H1 (cell line): Measurements from ENCODE around the gene MYO3A. TPM values are rescaled to one million over a fixed set of nuclear protein-coding genes. Genes with fewer than 3 reads are reported as not detected.

Source experiments
- CTCF ChIA-PET: fragments of 300-600 bp; sonication (Branson Sonifier 250); formaldehyde crosslinking; loops from one replicate; lab custom pipeline; 2021; ENCODE audit not compliant: partially characterized antibody; lab: Charles Lee
- POLR2A ChIA-PET: fragments of 300-600 bp; sonication (Branson Sonifier 250); formaldehyde crosslinking; loops from one replicate; lab custom pipeline; 2021; ENCODE audit warnings: inconsistent platforms; ENCODE audit not compliant: partially characterized antibody; lab: Charles Lee
- DNase-seq, 2 experiments: peaks; one replicate each; pipeline versions ENCODE4 v3.0.0 to v3.0.0-alpha.2; 2010 to 2022; ENCODE audit warnings: low spot score in 2 of 2, low read depth in 1 of 2, mixed read lengths in 1 of 2
- FAIRE-seq: peaks from 2 replicates; lab custom pipeline; 2011; peaks lifted over from hg19 to GRCh38; lab: Jason Lieb, UNC
- H2AFZ ChIP-seq: 2 replicates; pipeline ENCODE4 v1.8.1; 2012; ENCODE audit warnings: low read length, inconsistent platforms
- H2AK5ac ChIP-seq: 2 replicates; pipeline ENCODE4 v1.6.1; 2013; ENCODE audit warnings: low read depth, low read length
- H2BK120ac ChIP-seq: replicated peaks from 2 replicates; pipeline ENCODE3; 2013; ENCODE audit warnings: low read depth, low read length, inconsistent platforms
- H2BK12ac ChIP-seq: 2 replicates; pipeline ENCODE4 v1.6.1; 2013; ENCODE audit warnings: low read depth, low read length
- H2BK15ac ChIP-seq: 2 replicates; pipeline ENCODE4 v1.6.1; 2013; ENCODE audit warnings: low read length
- H2BK20ac ChIP-seq: 2 replicates; pipeline ENCODE4 v1.6.1; 2013; ENCODE audit warnings: low read length
- H2BK5ac ChIP-seq: 2 replicates; pipeline ENCODE4 v1.6.1; 2013; ENCODE audit warnings: low read depth, low read length
- H3K14ac ChIP-seq: 2 replicates; pipeline ENCODE4 v1.6.1; 2013; ENCODE audit warnings: inconsistent platforms; ENCODE audit not compliant: insufficient read length
- H3K18ac ChIP-seq: 2 replicates; pipeline ENCODE4 v1.6.1; 2013; ENCODE audit warnings: low read length; ENCODE audit errors: extremely low read depth
- H3K23ac ChIP-seq: 2 replicates; pipeline ENCODE4 v1.6.1; 2013; ENCODE audit warnings: inconsistent platforms; ENCODE audit not compliant: insufficient read length
- H3K23me2 ChIP-seq: 2 replicates; pipeline ENCODE4 v1.6.1; 2013; ENCODE audit warnings: low read depth, low read length
- H3K27ac ChIP-seq: 2 replicates; pipeline ENCODE4 v1.6.1; 2011; ENCODE audit warnings: low read depth, low read length, inconsistent platforms
- H3K27me3 ChIP-seq, 4 experiments: replicated peaks in 1 of 4; 1 replicate in 1 of 4; 2 replicates in 3 of 4; pipeline versions ENCODE4 v1.6.1 to v1.8.1; 2011 to 2013; ENCODE audit warnings: low read length in 3 of 4, mild to moderate bottlenecking in 3 of 4, inconsistent platforms in 2 of 4, mixed read lengths in 2 of 4, moderate library complexity in 1 of 4; ENCODE audit not compliant: control insufficient read depth in 3 of 4, insufficient read depth in 3 of 4; ENCODE audit errors: extremely low read depth in 1 of 4
- H3K36me3 ChIP-seq, 4 experiments: 2 replicates each; pipeline versions ENCODE4 v1.6.1 to v1.8.1; 2011 to 2013; ENCODE audit warnings: mild to moderate bottlenecking in 4 of 4, low read length in 3 of 4, moderate library complexity in 2 of 4, control low read depth in 1 of 4, inconsistent platforms in 1 of 4; ENCODE audit not compliant: insufficient read depth in 4 of 4, control insufficient read depth in 2 of 4
- H3K4ac ChIP-seq: replicated peaks from 2 replicates; pipeline ENCODE3; 2013; ENCODE audit warnings: low read length, low read depth, mixed read lengths, inconsistent platforms; ENCODE audit not compliant: insufficient read length
- H3K4me1 ChIP-seq, 4 experiments: replicated peaks in 1 of 4; 1 replicate in 1 of 4; 2 replicates in 3 of 4; pipeline versions ENCODE4 v1.6.1 to v1.8.1; 2011 to 2013; ENCODE audit warnings: low read length in 3 of 4, inconsistent platforms in 2 of 4, mixed read lengths in 1 of 4; ENCODE audit not compliant: insufficient read depth in 4 of 4, control insufficient read depth in 3 of 4
- H3K4me2 ChIP-seq, 2 experiments: 2 replicates each; pipeline versions ENCODE4 v1.6.1 to v1.8.1; 2011 to 2013; ENCODE audit warnings: low read depth in 2 of 2, low read length in 2 of 2, control low read depth in 1 of 2, inconsistent platforms in 1 of 2, mild to moderate bottlenecking in 1 of 2; ENCODE audit not compliant: insufficient read depth in 1 of 2
- H3K4me3 ChIP-seq, 4 experiments: fragments of 200-600, 300-600 bp in 1 of 4; sonication (generic), shearing (Covaris generic), sonication (Bioruptor Twin) in 1 of 4; 2 replicates each; pipeline versions ENCODE4 v1.5.1 to v1.8.1; 2011 to 2016; ENCODE audit warnings: low read length in 4 of 4, low read depth in 3 of 4, control low read depth in 2 of 4, inconsistent platforms in 2 of 4, mild to moderate bottlenecking in 2 of 4, mixed read lengths in 1 of 4, moderate library complexity in 1 of 4; ENCODE audit not compliant: insufficient read depth in 2 of 4; ENCODE audit errors: extremely low read depth in 1 of 4
- H3K56ac ChIP-seq: replicated peaks from 2 replicates; pipeline ENCODE3; 2013; ENCODE audit warnings: low read depth, mild to moderate bottlenecking, mixed read lengths, low read length, inconsistent platforms; ENCODE audit not compliant: insufficient read length
- H3K79me1 ChIP-seq: 2 replicates; pipeline ENCODE4 v1.6.1; 2013; ENCODE audit warnings: low read depth, low read length, control low read depth
- H3K79me2 ChIP-seq, 2 experiments: 2 replicates each; pipeline versions ENCODE4 v1.6.1 to v1.8.1; 2012 to 2013; ENCODE audit warnings: low read length in 2 of 2, mild to moderate bottlenecking in 2 of 2, inconsistent platforms in 1 of 2; ENCODE audit not compliant: insufficient read depth in 2 of 2, control insufficient read depth in 1 of 2
- H3K9ac ChIP-seq, 4 experiments: replicated peaks in 1 of 4; 1 replicate in 1 of 4; 2 replicates in 3 of 4; pipeline versions ENCODE4 v1.6.1 to v1.8.1; 2011 to 2013; ENCODE audit warnings: low read depth in 3 of 4, low read length in 3 of 4, control low read depth in 2 of 4, mild to moderate bottlenecking in 2 of 4, moderate library complexity in 2 of 4, inconsistent platforms in 1 of 4; ENCODE audit errors: extremely low read depth in 1 of 4
- H3K9me3 ChIP-seq, 2 experiments: 2 replicates each; pipeline versions ENCODE4 v1.6.1 to v1.8.1; 2012 to 2013; ENCODE audit warnings: mild to moderate bottlenecking in 2 of 2, moderate library complexity in 2 of 2, control low read depth in 1 of 2, inconsistent platforms in 1 of 2, low read depth in 1 of 2, low read length in 1 of 2, mixed read lengths in 1 of 2; ENCODE audit not compliant: insufficient read depth in 2 of 2
- H4K20me1 ChIP-seq, 2 experiments: replicated peaks in 1 of 2; 2 replicates each; pipeline versions ENCODE3 to v1.8.1; 2011 to 2013; ENCODE audit warnings: inconsistent platforms in 2 of 2, low read length in 2 of 2, mild to moderate bottlenecking in 1 of 2; ENCODE audit not compliant: insufficient read depth in 2 of 2, control insufficient read depth in 1 of 2
- H4K5ac ChIP-seq: 2 replicates; pipeline ENCODE4 v1.6.1; 2013; ENCODE audit warnings: low read length, low read depth, mixed read lengths, inconsistent platforms; ENCODE audit not compliant: insufficient read length
- H4K8ac ChIP-seq: 2 replicates; pipeline ENCODE4 v1.8.0; 2013; ENCODE audit warnings: mild to moderate bottlenecking, moderate library complexity, low read length, inconsistent platforms; ENCODE audit not compliant: insufficient read depth; ENCODE audit errors: extremely low read depth
- H4K91ac ChIP-seq: replicated peaks from 2 replicates; pipeline ENCODE3; 2013; ENCODE audit warnings: low read length, mixed read lengths, inconsistent platforms; ENCODE audit not compliant: insufficient read length
- JUN ChIP-seq: IDR thresholded peaks from 2 replicates; pipeline ENCODE4 v1.6.1; 2011; ENCODE audit warnings: low read depth, mild to moderate bottlenecking, improper control_type of control experiment, low read length
- MAFK ChIP-seq: IDR thresholded peaks from 2 replicates; pipeline ENCODE4 v1.6.1; 2012; ENCODE audit warnings: low read depth, mild to moderate bottlenecking, improper control_type of control experiment, low read length
- RFX5 ChIP-seq: IDR thresholded peaks from 2 replicates; pipeline ENCODE4 v1.6.1; 2011; ENCODE audit warnings: low read depth, low read length, improper control_type of control experiment, borderline replicate concordance
- RXRA ChIP-seq: IDR thresholded peaks from 2 replicates; pipeline ENCODE4 v1.6.1; 2011; ENCODE audit warnings: low read depth, mild to moderate bottlenecking, low read length, moderate library complexity; ENCODE audit not compliant: insufficient read depth
- SP1 ChIP-seq: IDR thresholded peaks from 2 replicates; pipeline ENCODE4 v1.6.1; 2011; ENCODE audit warnings: low read depth, low read length
- SP2 ChIP-seq: IDR thresholded peaks from 2 replicates; pipeline ENCODE4 v1.6.1; 2012; ENCODE audit warnings: mild to moderate bottlenecking, low read length, inconsistent platforms
- TEAD4 ChIP-seq: IDR thresholded peaks from 2 replicates; pipeline ENCODE4 v1.6.1; 2012; ENCODE audit warnings: low read depth, low read length, inconsistent platforms, mixed read lengths
- polyA plus RNA-seq, 7 experiments: library from polyadenylated mRNA; depleted of rRNA in 3 of 7; stranded (reverse) in 5 of 7; unstranded in 2 of 7; fragments of >200 nt in 5 of 7; fragments of 200-250 nt in 2 of 7; gene quantifications; 1 replicate in 5 of 7; 2 replicates in 1 of 7; 4 replicates in 1 of 7; pipeline versions ENCODE4 v1.2.1 to v1.2.3, GENCODE V29; 2011 to 2013; ENCODE audit warnings: missing spikeins in 2 of 7, mixed read lengths in 2 of 7
- total RNA-seq: library from RNA; stranded (reverse); fragmentation: NEBNext Ultra II Directional; extraction: Animal tissue kit (Norgen Biotek cat#: 25700); gene quantifications from 2 replicates; pipeline ENCODE4 v1.2.1, GENCODE V29; 2021

The MYO3A gene
- total and polyA plus RNA-seq, 2 of the 8 experiments (the other 6 are each of a cell fraction or from before 2014, with no cell fraction given) = 3.9 to 5.3 TPM

- no peak overlapping the region for H3K4me2 ChIP-seq
- CTCF ChIA-PET = interaction anchor here (0.6 kb wide), 1 partner anchor 349 kb away, joined by 5 read pairs; no protein-coding TSS in a partner anchor
- TF ChIP-seq SP1 (no peak), MAFK (no peak), JUN (no peak), TEAD4 (no peak), SP2 (no peak), RFX5 (no peak), RXRA (no peak)
Measured at GRCh38 chr10:26220901-26221300, 286.9 kb downstream of the MYO3A start.

More at GRCh38 chr10:26220901-26221300, 286.9 kb downstream of the MYO3A start:
- H4K20me1 ChIP-seq = no peaks in the 10 kb centered on the region
- no peaks in the 10 kb centered on the region for H3K36me3 ChIP-seq
- H3K79me2 ChIP-seq = no peaks in the 10 kb centered on the region
- no peak overlapping the region for H2BK12ac ChIP-seq
- no peak overlapping the region for H2BK20ac ChIP-seq
- peaks cover 16% of the 10 kb centered on the region; the same call in 1 of the 2 replicates for H3K23me2 ChIP-seq
- H2AK5ac ChIP-seq = no peak overlapping the region
- no peak for FAIRE-seq
- POLR2A ChIA-PET = no interaction called here
- no peak overlapping the region for H3K56ac ChIP-seq
- H2BK15ac ChIP-seq = no peak overlapping the region
- H3K4ac ChIP-seq = no peak overlapping the region
- no peaks in the 10 kb centered on the region; the same call in 1 of the 2 replicates for H3K79me1 ChIP-seq
- H3K4me3 ChIP-seq = no peak overlapping the region
- H2BK5ac ChIP-seq = no peak overlapping the region
- H3K23ac ChIP-seq = no peak overlapping the region
- H2AFZ ChIP-seq = no peak overlapping the region
- no peak overlapping the region for H3K18ac ChIP-seq
- no peak overlapping the region for H2BK120ac ChIP-seq
- H3K4me1 ChIP-seq = peaks cover 0 to 22% (median 7%) of the 10 kb centered on the region in 4 experiments; a peak in 5 of 7 replicates
- H3K9ac ChIP-seq = no peak overlapping the region
- no peak overlapping the region for H4K8ac ChIP-seq
- H4K91ac ChIP-seq = no peak overlapping the region
- H3K9me3 ChIP-seq = no peaks in the 10 kb centered on the region
- no peak for DNase-seq
- H3K27me3 ChIP-seq = peaks cover 36 to 53% (median 44%) of the 10 kb centered on the region in 4 experiments
- H4K5ac ChIP-seq = no peak overlapping the region
- H3K27ac ChIP-seq = no peak overlapping the region
- no peak overlapping the region for H3K14ac ChIP-seq
